NT2/D1 (cell line): ENCODE data around the gene SCNN1G.
"Not testable (repeated sequence)": the region's sequence is repeated elsewhere in the genome, so short reads cannot be mapped to it uniquely, and the experiment has no call there.

ENCODE experiments used
- YY1 ChIP-seq: IDR thresholded peaks from 2 replicates; pipeline ENCODE4 v1.6.1; 2011; ENCODE audit not compliant: insufficient read length, insufficient read depth
- ZNF274 ChIP-seq: IDR thresholded peaks from 2 replicates; pipeline ENCODE4 v1.6.1; 2011; ENCODE audit warnings: mild to moderate bottlenecking, low read depth, low read length

DNA sequence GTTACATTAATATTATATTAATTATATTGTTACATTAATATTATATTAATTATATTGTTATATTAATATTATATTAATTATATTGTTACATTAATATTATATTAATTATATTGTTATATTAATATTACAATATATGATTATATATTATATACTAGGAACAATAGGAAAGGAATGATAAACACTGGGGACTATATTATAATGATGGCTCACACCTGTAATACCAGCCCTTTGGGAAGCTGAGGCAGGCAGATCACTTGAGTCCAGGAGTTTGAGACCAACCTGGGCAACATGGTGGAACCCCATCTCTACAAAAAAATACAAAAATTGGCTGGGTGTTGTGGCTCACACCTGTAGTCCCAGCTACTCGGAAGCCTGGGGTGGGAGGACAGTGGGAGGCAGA is 71.1 kb downstream of the SCNN1G start:
- not testable (repeated sequence) for TF ChIP-seq ZNF274, YY1
